ENCODE results near the gene ZNF600. TPM values are rescaled to one million over a fixed set of nuclear protein-coding genes. Genes with fewer than 3 reads are reported as not detected.
"Not testable (repeated sequence)": the region's sequence is repeated elsewhere in the genome, so short reads cannot be mapped to it uniquely, and the experiment has no call there.

Gene ZNF600
- 3.7 and 6.3 TPM in 2 replicates for total RNA-seq

- DNase-seq (ENCODE audit: low read depth, low spot score), result peak; percentile 11
These were observed at the start of gene ZNF600 for GRCh38 chr19:52786464-52787354. Gene ZNF600 (minus strand): TSS chr19:52786791. CDS start chr19:52778888, 7,903 bp downstream.

- not testable (repeated sequence) for DNase-seq (ENCODE audit: low read depth, low spot score)
These were observed 47.7 kb upstream of the ZNF600 start for GRCh38 chr19:52834289-52834688.

GRCh38 chr19:52833541-52833940 lies 47.0 kb upstream of the ZNF600 start:
- DNase-seq (ENCODE audit: low read depth, low spot score), result not testable (repeated sequence)

- DNase-seq (ENCODE audit: low read depth, low spot score), result not testable (repeated sequence)
These were observed 43.3 kb upstream of the ZNF600 start for GRCh38 chr19:52829866-52830265.

GRCh38 chr19:52825765-52826164 lies 39.2 kb upstream of the ZNF600 start:
- no peak for DNase-seq (ENCODE audit: low read depth, low spot score)

GRCh38 chr19:52823676-52824075 lies 37.1 kb upstream of the ZNF600 start:
- DNase-seq (ENCODE audit: low read depth, low spot score), result no peak

GRCh38 chr19:52821204-52821960 lies 34.8 kb upstream of the ZNF600 start, which contains the start of gene ZNF28:
Gene ZNF28 (minus strand): TSS chr19:52821633. CDS start chr19:52817958, 3,675 bp downstream.
- not testable (repeated sequence) for DNase-seq (ENCODE audit: low read depth, low spot score)

- DNase-seq (ENCODE audit: low read depth, low spot score), result not testable (repeated sequence)
These were observed 34.0 kb upstream of the ZNF600 start for GRCh38 chr19:52820472-52821203.

GRCh38 chr19:52809801-52810200 lies 23.2 kb upstream of the ZNF600 start:
- no peak for DNase-seq (ENCODE audit: low read depth, low spot score)

GRCh38 chr19:52799950-52800640 lies 13.5 kb upstream of the ZNF600 start:
- not testable (repeated sequence) for DNase-seq (ENCODE audit: low read depth, low spot score)

GRCh38 chr19:52789440-52789839 lies 2.8 kb upstream of the ZNF600 start:
- no peak for DNase-seq (ENCODE audit: low read depth, low spot score)

GRCh38 chr19:52786078-52786463 lies 520 bp downstream of the ZNF600 start:
- no peak for DNase-seq (ENCODE audit: low read depth, low spot score)

- no peak for DNase-seq (ENCODE audit: low read depth, low spot score)
These were observed 1.1 kb downstream of the ZNF600 start for GRCh38 chr19:52785506-52785905.

- DNase-seq (ENCODE audit: low read depth, low spot score), result not testable (repeated sequence)
These were observed 3.7 kb downstream of the ZNF600 start for GRCh38 chr19:52782864-52783263.

GRCh38 chr19:52778811-52779210 lies 7.8 kb downstream of the ZNF600 start:
- no peak for DNase-seq (ENCODE audit: low read depth, low spot score)

GRCh38 chr19:52756447-52756846 lies 30.1 kb downstream of the ZNF600 start:
- DNase-seq (ENCODE audit: low read depth, low spot score), result not testable (repeated sequence)

- DNase-seq (ENCODE audit: low read depth, low spot score), result no peak
These were observed 36.8 kb downstream of the ZNF600 start for GRCh38 chr19:52749780-52750179.

GRCh38 chr19:52748336-52748950 lies 38.1 kb downstream of the ZNF600 start:
- peak; percentile 7 for DNase-seq (ENCODE audit: low read depth, low spot score)

- not testable (repeated sequence) for DNase-seq (ENCODE audit: low read depth, low spot score)
These were observed 40.7 kb downstream of the ZNF600 start for GRCh38 chr19:52745919-52746318.

GRCh38 chr19:52743091-52743490 lies 43.5 kb downstream of the ZNF600 start:
- DNase-seq (ENCODE audit: low read depth, low spot score), result no peak

All from pulmonary artery endothelial cell (primary cell).